GM18517 (cell line): ENCODE results near the gene FNBP1.
"Not testable (repeated sequence)": the region's sequence is repeated elsewhere in the genome, so short reads cannot be mapped to it uniquely, and the experiment has no call there.

Experiments
- ATAC-seq: cut with Tn5 transposase; IDR thresholded peaks from one replicate; pipeline ENCODE4 v1.9.1; 2021; ENCODE audit warnings: mild to moderate bottlenecking, moderate library complexity; ENCODE audit not compliant: unreplicated experiment

The FNBP1 gene

DNA sequence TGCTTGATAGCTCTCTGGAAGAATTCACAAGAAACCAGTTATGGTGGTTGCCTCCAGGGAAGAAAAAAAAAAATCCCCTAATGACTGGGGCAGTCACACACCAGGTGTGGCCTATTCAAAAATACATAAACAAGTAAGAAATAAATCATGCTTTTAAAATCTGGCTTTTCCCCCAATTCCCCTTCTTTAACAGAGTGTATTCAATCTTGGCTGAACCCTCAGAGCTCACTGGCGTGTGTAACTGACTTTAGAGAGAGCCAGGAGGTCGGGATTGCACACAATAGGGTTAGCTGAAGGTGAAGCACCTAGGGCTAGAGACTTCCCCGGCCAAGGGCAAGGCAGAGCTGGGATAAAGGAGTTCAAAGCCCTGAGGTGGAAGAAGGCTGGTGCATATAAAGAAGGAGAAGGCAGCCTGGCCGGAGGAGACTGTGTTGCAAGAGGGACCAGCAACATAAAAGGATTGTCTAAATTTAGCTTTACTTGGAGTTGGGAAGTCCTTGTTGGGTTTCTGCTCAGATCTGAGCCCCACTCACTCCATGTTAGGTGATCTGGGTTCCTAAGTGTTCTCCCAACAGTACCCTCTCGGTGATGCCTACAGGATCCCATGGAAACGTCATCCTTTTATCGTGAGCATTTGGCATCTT lies 19.7 kb downstream of the FNBP1 start:
- ATAC-seq = peak; percentile 35

DNA sequence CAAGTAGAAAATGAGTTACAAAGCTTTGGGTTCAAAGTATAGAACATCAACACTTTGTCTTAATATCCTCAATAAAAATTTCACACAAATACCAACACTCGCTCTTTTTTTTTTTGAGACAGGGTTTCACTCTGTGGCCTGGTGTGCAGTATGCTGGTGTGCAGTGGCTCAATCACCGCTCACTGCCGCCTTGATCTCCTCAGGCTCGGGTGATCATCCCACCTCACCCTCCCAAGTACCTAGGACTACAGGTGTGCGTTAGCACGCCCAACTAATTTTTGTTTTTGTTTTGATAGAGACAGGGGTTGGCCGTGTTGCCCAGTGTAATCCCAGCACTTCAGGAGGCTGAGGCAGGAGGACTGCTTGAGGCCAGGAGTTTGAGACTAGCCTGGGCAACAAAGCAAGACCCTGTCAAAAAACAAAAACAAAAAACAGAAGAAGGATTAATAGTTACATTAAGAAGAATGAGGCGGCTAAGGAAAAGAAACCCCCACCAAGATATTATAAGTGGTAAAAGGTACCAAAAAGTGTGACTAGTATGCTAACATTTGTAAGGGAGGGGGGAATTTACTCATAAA lies 20.3 kb downstream of the FNBP1 start:
- no peak for ATAC-seq

DNA sequence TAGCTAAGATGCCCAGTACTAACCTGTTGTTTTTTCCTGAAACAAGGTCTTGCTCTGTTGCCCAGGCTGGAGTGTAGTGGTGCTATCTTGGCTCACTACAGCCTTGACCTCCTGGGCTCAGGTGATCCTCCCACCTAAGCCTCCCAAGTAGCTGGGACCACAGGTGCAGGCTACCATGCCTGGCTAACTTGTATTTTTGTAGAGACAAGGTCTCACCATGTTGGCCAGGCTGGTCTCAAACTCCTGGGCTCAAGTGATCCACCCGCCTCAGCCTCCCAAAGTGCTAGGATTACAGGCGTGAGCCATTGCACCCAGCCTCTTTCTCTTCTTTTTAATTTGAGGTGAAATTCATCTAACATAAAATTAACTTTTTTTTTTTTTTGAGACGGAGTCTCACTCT lies 21.1 kb downstream of the FNBP1 start:
- ATAC-seq = not testable (repeated sequence)

DNA sequence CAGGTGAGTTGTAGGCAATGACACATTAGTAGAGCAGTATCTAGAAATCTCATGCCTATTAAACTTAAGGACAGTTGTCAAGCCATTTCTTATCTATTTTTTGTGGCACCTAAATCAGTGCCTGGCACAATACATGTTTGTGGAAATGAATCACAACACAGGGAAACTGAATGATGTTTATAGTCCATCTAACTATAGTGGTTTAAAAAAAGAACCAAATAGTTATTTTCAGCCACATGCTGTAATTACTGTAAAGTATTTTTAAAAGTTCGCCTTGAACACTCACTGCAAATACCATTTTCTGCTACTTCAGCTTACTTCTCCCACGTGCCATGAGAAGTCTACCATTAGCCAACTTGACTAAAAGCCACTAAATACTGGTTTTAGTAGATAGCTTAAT lies 21.9 kb downstream of the FNBP1 start:
- no peak for ATAC-seq

DNA sequence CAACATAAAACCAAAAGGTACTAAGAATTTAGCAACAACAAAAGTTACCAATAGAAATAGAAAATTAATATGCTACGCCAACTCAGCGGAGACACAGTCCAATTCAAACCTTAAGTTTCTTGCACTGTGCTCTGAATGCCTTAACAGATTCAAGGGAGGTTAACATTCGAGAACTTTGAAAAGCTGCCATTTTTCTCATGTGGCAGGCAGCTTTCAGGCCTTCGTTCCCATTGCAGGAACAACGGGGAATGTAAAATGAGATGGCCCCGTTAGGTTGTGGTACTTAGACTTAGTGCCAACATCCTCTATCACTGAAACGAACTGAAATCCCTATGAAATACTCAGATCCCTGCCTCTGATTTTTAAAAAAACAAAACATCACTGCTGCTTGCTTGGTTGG lies 22.4 kb downstream of the FNBP1 start:
- no peak for ATAC-seq

GRCh38 chr9:130018265-130018664 lies 24.7 kb downstream of the FNBP1 start:
- ATAC-seq = no peak

- ATAC-seq = not testable (repeated sequence)
These were observed 25.5 kb downstream of the FNBP1 start for GRCh38 chr9:130017510-130017909.

DNA sequence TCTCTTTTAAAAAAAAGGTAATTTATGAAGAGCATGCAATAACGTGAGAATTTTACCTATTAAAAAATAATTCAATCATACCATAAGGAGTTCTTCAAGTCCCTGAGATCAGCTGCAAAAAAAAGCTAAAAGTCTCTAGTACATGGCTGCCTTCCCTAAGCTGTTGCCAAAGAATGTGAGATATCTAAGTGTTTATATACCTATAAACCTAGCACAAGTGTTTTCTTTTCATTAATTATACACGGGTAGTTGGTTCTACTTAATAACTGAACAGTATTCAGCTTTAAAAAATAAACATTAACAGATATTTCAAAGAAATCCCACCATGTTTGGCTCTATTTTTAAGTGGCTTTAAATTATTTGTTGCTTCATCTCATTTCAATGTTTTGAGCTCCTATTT lies 25.9 kb downstream of the FNBP1 start:
- no peak for ATAC-seq

DNA sequence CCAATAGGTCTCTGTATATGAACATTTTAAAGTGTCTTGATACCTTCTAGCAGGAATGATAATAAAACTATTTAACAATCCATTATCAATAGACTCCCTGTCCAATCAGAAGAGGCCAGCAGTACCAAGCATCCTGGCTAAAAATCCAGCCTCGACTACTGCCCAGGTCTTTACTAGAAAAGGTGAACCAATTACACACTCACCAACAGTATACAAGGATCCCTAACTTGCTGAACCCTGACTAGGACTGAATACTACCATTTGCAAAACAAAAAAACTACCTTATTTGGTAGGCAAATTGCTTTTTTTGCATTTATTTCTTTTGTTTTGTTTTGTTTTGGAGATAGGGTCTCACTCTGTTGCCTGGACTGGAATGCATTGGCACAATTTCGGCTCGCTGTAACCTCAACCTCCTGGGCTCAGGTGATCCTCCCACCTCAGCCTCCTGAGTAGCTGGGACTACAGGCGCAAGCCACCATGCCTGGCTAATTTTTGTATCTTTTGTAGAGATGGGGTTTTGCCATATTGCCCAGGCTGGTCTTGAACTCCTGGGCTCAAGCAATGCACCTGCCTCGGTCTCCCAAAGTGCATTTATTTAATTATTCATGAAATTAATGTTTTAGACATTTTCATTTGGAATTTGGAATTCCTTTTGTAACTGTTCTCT lies 27.5 kb downstream of the FNBP1 start:
- no peak for ATAC-seq

DNA sequence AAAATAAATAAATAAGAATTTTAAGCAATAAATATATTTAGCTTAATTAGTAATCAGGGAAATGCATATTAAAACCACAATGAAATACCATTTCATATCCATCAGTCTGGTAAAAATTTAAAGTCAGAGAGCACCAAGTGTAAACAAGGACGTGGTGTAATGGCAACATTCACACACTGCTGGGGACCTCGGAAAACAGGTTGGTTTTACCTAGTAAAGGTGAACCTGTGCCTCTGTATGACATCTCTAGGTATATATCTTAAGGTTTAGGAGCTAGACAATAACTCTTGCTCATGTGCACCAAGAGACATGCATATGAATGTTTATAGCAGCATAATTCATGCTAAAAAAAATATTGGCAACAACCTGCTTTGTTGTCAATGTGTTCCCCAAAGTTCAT lies 29.7 kb downstream of the FNBP1 start:
- no peak for ATAC-seq

GRCh38 chr9:130010151-130010988 lies 32.6 kb downstream of the FNBP1 start:
- peak; percentile 35 for ATAC-seq

- ATAC-seq = not testable (repeated sequence)
These were observed 33.4 kb downstream of the FNBP1 start for GRCh38 chr9:130009546-130009945.

GRCh38 chr9:130008538-130008937 lies 34.5 kb downstream of the FNBP1 start:
- no peak for ATAC-seq

GRCh38 chr9:130006952-130007351 lies 36.0 kb downstream of the FNBP1 start:
- ATAC-seq = not testable (repeated sequence)

GRCh38 chr9:130003943-130004552 lies 38.9 kb downstream of the FNBP1 start:
- ATAC-seq = no peak

DNA sequence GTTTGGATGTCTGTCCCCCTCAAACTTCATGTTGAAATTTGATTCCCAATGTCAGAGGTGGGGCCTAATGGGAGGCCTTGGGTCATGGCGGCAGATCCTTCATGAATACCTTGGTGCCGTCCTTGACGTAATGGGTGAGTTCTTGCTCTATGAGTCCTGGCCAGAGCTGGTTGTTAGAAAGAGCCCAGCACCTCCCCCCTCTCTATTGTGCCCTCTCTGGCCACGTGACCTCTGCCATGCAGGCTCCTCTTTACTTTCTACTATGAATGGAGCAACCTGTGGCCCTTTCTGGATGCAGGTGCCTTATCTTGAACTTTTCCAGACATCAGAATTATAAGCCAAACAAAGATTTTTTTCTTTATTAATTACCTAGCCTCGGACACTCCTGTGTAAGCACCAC lies 40.7 kb downstream of the FNBP1 start:
- ATAC-seq = no peak

GRCh38 chr9:130001190-130001589 lies 41.8 kb downstream of the FNBP1 start:
- no peak for ATAC-seq

DNA sequence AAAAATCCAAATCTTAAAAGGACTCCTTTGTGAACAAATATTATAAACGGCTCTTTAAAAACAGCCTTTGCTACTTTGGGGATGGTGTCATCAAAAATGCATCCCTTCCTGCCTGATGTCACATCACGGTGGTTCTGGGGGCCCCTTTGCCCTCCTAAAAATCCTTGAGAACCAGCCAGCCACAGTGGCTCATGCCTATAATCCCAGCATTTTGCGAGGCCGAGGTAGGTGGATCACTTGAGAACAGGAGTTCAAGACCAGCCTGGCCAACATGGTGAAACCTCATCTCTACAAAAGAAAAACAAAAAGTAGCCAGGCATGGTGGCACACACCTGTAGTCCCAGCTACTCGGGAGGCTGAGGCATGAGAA lies 43.9 kb downstream of the FNBP1 start:
- no peak for ATAC-seq

- ATAC-seq = no peak
These were observed 44.4 kb downstream of the FNBP1 start for GRCh38 chr9:129998491-129999140.

DNA sequence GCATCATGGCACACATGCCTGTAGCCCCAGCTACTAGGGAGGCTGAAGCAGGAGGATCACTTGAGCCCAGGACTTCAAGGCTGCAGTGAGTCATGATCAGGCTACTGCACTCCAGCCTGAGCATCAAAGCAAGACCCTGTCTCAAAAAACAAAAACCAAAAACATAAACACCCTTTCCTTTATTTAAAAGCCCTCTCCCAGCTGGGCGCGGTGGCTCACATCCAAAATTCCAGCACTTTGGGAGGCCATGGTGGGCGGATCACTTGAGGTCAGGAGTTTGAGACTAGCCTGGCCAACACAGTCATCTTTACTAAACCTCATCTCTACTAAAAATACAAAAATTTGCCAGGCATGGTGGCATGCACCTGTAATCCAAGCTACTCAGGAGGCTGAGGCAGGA lies 45.3 kb downstream of the FNBP1 start:
- ATAC-seq = not testable (repeated sequence)
